HG02759 (cell line): ENCODE measurements around the gene S1PR5.
A peak's percentile ranks its signal among the peaks of the same experiment; 100 is the strongest.

ENCODE experiments used
- ATAC-seq: cut with Tn5 transposase; IDR thresholded peaks from one replicate; pipeline ENCODE4 v1.9.1; 2021; ENCODE audit warnings: mild to moderate bottlenecking, moderate library complexity; ENCODE audit not compliant: unreplicated experiment

The S1PR5 gene

GRCh38 chr19:10516671-10517286, 468 bp downstream of the S1PR5 start:
- ATAC-seq: no peak

- ATAC-seq: no peak
These were observed 1.2 kb downstream of the S1PR5 start for GRCh38 chr19:10516064-10516385.

GRCh38 chr19:10514211-10515145, 2.8 kb downstream of the S1PR5 start:
- ATAC-seq: no peak

- no peak for ATAC-seq
These were observed 4.0 kb downstream of the S1PR5 start for GRCh38 chr19:10513223-10513622.

- ATAC-seq: no peak
These were observed 6.9 kb downstream of the S1PR5 start for GRCh38 chr19:10510301-10510802.

GRCh38 chr19:10508707-10509106, 8.5 kb downstream of the S1PR5 start:
- no peak for ATAC-seq

GRCh38 chr19:10508036-10508435, 9.2 kb downstream of the S1PR5 start:
- no peak for ATAC-seq

- ATAC-seq: no peak
These were observed 11.5 kb downstream of the S1PR5 start for GRCh38 chr19:10505583-10506229.

GRCh38 chr19:10503002-10503789, 14.1 kb downstream of the S1PR5 start, which contains the start of gene KEAP1:
TSS of gene KEAP1 (minus strand) at chr19:10503356. CDS start at chr19:10500033, 3,323 bp downstream.
- ATAC-seq: peak; percentile 34

- peak; percentile 83 for ATAC-seq
These were observed 14.7 kb downstream of the S1PR5 start for GRCh38 chr19:10502524-10503001.

GRCh38 chr19:10501971-10502523, 15.2 kb downstream of the S1PR5 start:
- ATAC-seq: peak; percentile 44

GRCh38 chr19:10500247-10500592, 17.0 kb downstream of the S1PR5 start:
- no peak for ATAC-seq

GRCh38 chr19:10499550-10500246, 17.5 kb downstream of the S1PR5 start:
- ATAC-seq: no peak

GRCh38 chr19:10497371-10497770, 19.9 kb downstream of the S1PR5 start:
- no peak for ATAC-seq

- no peak for ATAC-seq
These were observed 25.7 kb downstream of the S1PR5 start for GRCh38 chr19:10491472-10492047.

- no peak for ATAC-seq
These were observed 30.7 kb downstream of the S1PR5 start for GRCh38 chr19:10486551-10486950.

GRCh38 chr19:10478903-10479384, 38.3 kb downstream of the S1PR5 start:
- ATAC-seq: no peak

GRCh38 chr19:10478476-10478875, 38.8 kb downstream of the S1PR5 start:
- ATAC-seq: no peak

GRCh38 chr19:10474962-10475451, 42.2 kb downstream of the S1PR5 start:
- ATAC-seq: no peak
